ENCODE results near the gene SNTG2.

DNA sequence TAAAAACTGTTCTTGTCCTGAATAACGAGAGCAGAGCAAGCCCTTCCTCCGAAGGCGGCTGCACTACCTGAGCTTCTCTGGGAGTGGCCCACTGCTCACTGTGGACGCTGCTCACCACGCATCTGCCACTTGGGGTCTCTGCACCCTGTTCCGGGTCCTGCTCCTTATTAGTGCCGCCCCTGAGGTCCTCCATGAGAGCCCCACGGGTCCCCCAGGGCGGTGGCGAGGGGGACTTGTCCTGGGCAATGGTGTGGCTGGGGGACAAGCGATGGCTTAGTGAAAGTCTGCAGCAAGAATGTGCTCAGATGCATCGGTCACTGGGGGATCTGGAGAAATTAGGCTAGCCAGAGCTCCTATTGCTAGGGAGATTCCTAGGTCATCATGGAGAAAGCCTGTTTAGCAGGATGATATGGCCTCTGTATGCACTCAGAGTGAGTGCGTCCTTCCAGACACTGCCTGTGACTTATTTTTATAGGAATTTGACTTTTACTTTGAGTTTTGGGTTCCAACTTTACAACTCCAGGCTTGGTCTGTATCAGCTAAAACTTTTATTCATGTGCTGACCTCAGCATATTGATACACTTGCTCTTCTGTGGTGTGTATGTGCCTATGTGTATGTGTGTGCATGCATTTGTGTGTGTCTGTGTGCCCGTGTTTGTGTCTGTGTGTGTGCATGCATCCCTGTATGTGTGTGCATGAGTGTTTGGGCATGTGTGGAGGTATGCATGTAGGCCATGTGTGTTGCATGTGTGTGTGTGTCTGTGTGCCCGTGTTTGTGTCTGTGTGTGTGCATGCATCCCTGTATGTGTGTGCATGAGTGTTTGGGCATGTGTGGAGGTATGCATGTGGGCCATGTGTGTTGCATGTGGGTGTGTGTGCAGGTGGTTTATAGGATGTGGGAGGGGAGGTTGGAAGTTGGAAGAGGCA is 129.5 kb downstream of the SNTG2 start:
- TF ChIP-seq, protein P1, sequence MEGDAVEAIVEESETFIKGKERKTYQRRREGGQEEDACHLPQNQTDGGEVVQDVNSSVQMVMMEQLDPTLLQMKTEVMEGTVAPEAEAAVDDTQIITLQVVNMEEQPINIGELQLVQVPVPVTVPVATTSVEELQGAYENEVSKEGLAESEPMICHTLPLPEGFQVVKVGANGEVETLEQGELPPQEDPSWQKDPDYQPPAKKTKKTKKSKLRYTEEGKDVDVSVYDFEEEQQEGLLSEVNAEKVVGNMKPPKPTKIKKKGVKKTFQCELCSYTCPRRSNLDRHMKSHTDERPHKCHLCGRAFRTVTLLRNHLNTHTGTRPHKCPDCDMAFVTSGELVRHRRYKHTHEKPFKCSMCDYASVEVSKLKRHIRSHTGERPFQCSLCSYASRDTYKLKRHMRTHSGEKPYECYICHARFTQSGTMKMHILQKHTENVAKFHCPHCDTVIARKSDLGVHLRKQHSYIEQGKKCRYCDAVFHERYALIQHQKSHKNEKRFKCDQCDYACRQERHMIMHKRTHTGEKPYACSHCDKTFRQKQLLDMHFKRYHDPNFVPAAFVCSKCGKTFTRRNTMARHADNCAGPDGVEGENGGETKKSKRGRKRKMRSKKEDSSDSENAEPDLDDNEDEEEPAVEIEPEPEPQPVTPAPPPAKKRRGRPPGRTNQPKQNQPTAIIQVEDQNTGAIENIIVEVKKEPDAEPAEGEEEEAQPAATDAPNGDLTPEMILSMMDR (IDR thresholded peaks at IDR 0.05; ENCODE audit: low read depth, low read length, missing input control) = no peak
- TF ChIP-seq TAF1 (conservative IDR thresholded peaks at IDR 0.05) (no peak), RAD21 (IDR thresholded peaks at IDR 0.05) (no peak)
- TF ChIP-seq, protein P2, sequence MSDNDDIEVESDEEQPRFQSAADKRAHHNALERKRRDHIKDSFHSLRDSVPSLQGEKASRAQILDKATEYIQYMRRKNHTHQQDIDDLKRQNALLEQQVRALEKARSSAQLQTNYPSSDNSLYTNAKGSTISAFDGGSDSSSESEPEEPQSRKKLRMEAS (IDR thresholded peaks at IDR 0.05) = no peak
